Neural crest cell (in vitro differentiated cells): ENCODE results near the gene AFM. TPM values are rescaled to one million over a fixed set of nuclear protein-coding genes. Genes with fewer than 3 reads are reported as not detected.

Experiments used
- DNase-seq: peaks from one replicate; pipeline ENCODE4 v3.0.0; 2021; ENCODE audit warnings: low read depth, mixed read lengths, low spot score
- H3K27ac Mint-ChIP-seq: one replicate; pipeline ENCODE4 v1.8.0; 2021; ENCODE audit warnings: mild to moderate bottlenecking, mixed read lengths; ENCODE audit not compliant: unreplicated experiment
- H3K27me3 Mint-ChIP-seq: 2 replicates; pipeline ENCODE4 v1.8.0; 2021; ENCODE audit warnings: low read depth, mild to moderate bottlenecking, mixed read lengths
- H3K36me3 Mint-ChIP-seq: 2 replicates; pipeline ENCODE4 v1.8.0; 2021; ENCODE audit warnings: low read depth, mild to moderate bottlenecking, mixed read lengths
- H3K4me1 Mint-ChIP-seq: 2 replicates; pipeline ENCODE4 v1.8.0; 2021; ENCODE audit warnings: mixed read lengths
- H3K4me3 Mint-ChIP-seq: one replicate; pipeline ENCODE4 v1.8.0; 2021; ENCODE audit warnings: mild to moderate bottlenecking, mixed read lengths
- H3K9me3 Mint-ChIP-seq: 2 replicates; pipeline ENCODE4 v1.8.0; 2021; ENCODE audit warnings: mixed read lengths
- total RNA-seq: library from RNA; stranded (reverse); gene quantifications from 2 replicates; pipeline ENCODE4 v1.2.1, GENCODE V29; 2021
- TF ChIP-seq, protein P1 (sequence below): fragments of 200-600 bp; sonication (generic); conservative IDR thresholded peaks from 2 replicates; pipeline ENCODE4 v1.5.0; 2021; ENCODE audit warnings: antibody characterized with exemption, mild to moderate bottlenecking

AFM gene
- total RNA-seq, 1 donor from 2014 or later, result not detected

- H3K4me3 Mint-ChIP-seq, result no peak overlapping the region
- DNase-seq, result no peak
- H3K27ac Mint-ChIP-seq, result no peak overlapping the region
- H3K27me3 Mint-ChIP-seq, result no peaks in the 10 kb centered on the region
- H3K36me3 Mint-ChIP-seq, result no peaks in the 10 kb centered on the region
- no peaks in the 10 kb centered on the region for H3K4me1 Mint-ChIP-seq
- TF ChIP-seq, protein P1, sequence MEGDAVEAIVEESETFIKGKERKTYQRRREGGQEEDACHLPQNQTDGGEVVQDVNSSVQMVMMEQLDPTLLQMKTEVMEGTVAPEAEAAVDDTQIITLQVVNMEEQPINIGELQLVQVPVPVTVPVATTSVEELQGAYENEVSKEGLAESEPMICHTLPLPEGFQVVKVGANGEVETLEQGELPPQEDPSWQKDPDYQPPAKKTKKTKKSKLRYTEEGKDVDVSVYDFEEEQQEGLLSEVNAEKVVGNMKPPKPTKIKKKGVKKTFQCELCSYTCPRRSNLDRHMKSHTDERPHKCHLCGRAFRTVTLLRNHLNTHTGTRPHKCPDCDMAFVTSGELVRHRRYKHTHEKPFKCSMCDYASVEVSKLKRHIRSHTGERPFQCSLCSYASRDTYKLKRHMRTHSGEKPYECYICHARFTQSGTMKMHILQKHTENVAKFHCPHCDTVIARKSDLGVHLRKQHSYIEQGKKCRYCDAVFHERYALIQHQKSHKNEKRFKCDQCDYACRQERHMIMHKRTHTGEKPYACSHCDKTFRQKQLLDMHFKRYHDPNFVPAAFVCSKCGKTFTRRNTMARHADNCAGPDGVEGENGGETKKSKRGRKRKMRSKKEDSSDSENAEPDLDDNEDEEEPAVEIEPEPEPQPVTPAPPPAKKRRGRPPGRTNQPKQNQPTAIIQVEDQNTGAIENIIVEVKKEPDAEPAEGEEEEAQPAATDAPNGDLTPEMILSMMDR, result no peak
- no peaks in the 10 kb centered on the region for H3K9me3 Mint-ChIP-seq
These were observed 5.7 kb downstream of the AFM start for GRCh38 chr4:73487233-73487632.

GRCh38 chr4:73499996-73500765 lies 18.6 kb downstream of the AFM start:
- Mint-ChIP-seq H3K4me3 (no peak overlapping the region), H3K27ac (no peak overlapping the region)

GRCh38 chr4:73501664-73502265 lies 20.2 kb downstream of the AFM start:
- Mint-ChIP-seq H3K27me3 (no peaks in the 10 kb centered on the region), H3K27ac (no peak overlapping the region), H3K4me3 (no peak overlapping the region), H3K4me1 (no peaks in the 10 kb centered on the region), H3K36me3 (no peaks in the 10 kb centered on the region), H3K9me3 (no peaks in the 10 kb centered on the region)
- TF ChIP-seq, protein P1, result no peak
- DNase-seq, result no peak

More at GRCh38 chr4:73499996-73500765, 18.6 kb downstream of the AFM start:
- H3K36me3 Mint-ChIP-seq, result no peaks in the 10 kb centered on the region
- no peak for DNase-seq
- no peaks in the 10 kb centered on the region for H3K4me1 Mint-ChIP-seq
- H3K27me3 Mint-ChIP-seq, result no peaks in the 10 kb centered on the region
- H3K9me3 Mint-ChIP-seq, result no peaks in the 10 kb centered on the region
- TF ChIP-seq, protein P1, result no peak

DNA sequence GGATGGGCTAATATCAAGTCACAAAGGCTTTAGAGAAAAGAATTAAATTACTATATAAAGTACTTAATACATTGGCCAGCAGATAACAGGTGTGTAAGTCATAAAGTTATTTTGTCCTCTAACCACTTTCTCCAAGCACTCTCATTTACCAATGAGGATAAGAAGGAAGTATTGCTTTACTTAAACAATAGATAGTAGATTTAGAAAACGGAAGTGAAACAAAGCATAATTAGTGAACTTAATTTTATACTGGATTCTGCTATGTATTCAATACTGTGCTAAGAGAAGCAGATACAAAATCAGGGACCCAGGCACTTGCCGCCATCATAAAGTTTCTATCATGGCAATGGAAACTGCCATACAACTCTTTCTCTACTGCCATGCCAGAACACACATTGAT lies 24.0 kb downstream of the AFM start:
- no peaks in the 10 kb centered on the region for H3K9me3 Mint-ChIP-seq
- H3K4me1 Mint-ChIP-seq, result no peaks in the 10 kb centered on the region
- no peaks in the 10 kb centered on the region for H3K27me3 Mint-ChIP-seq
- TF ChIP-seq, protein P1, result no peak
- no peak for DNase-seq
- H3K27ac Mint-ChIP-seq, result no peak overlapping the region
- H3K36me3 Mint-ChIP-seq, result no peaks in the 10 kb centered on the region
- H3K4me3 Mint-ChIP-seq, result no peak overlapping the region

GRCh38 chr4:73507541-73507940 lies 26.0 kb downstream of the AFM start:
- H3K9me3 Mint-ChIP-seq, result no peaks in the 10 kb centered on the region
- no peaks in the 10 kb centered on the region for H3K36me3 Mint-ChIP-seq
- H3K27me3 Mint-ChIP-seq, result no peaks in the 10 kb centered on the region
- no peak for DNase-seq
- H3K27ac Mint-ChIP-seq, result no peak overlapping the region
- no peak overlapping the region for H3K4me3 Mint-ChIP-seq
- no peaks in the 10 kb centered on the region for H3K4me1 Mint-ChIP-seq
- TF ChIP-seq, protein P1, result no peak
